Measurements from ENCODE around the gene SERPINB3. TPM values are rescaled to one million over a fixed set of nuclear protein-coding genes. Genes with fewer than 3 reads are reported as not detected.

SERPINB3 gene
- total RNA-seq, 1 experiment from 2014 or later, result not detected

DNA sequence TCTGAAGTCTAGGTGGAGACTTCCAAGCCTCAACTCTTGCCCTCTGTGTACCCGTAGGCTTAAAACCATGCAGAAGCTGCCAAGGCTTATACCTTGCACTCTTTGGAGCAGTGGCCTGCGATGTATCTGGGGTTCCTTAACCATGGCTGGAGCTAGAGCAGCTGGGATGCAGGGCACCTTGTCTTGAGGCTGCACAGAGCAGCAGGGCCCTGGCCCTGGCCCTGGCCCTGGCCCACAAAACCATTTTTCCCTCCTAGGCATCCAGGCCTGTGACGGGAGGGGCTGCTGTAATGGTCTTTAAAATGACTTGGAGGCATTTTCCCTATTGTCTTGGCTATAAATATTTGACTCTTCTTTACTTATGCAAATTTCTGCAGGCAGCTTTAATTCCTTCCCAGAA is 36.8 kb downstream of the SERPINB3 start:
- BruUV-seq (replicated peaks), result no TSS peak
- POLR2A ChIA-PET (ENCODE audit: low non-redundant PET), result no interaction called here
- TF ChIP-seq, protein P1, sequence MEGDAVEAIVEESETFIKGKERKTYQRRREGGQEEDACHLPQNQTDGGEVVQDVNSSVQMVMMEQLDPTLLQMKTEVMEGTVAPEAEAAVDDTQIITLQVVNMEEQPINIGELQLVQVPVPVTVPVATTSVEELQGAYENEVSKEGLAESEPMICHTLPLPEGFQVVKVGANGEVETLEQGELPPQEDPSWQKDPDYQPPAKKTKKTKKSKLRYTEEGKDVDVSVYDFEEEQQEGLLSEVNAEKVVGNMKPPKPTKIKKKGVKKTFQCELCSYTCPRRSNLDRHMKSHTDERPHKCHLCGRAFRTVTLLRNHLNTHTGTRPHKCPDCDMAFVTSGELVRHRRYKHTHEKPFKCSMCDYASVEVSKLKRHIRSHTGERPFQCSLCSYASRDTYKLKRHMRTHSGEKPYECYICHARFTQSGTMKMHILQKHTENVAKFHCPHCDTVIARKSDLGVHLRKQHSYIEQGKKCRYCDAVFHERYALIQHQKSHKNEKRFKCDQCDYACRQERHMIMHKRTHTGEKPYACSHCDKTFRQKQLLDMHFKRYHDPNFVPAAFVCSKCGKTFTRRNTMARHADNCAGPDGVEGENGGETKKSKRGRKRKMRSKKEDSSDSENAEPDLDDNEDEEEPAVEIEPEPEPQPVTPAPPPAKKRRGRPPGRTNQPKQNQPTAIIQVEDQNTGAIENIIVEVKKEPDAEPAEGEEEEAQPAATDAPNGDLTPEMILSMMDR (conservative IDR thresholded peaks at IDR 0.05; ENCODE audit: low read depth, low read length), result no peak
- TF ChIP-seq EZH2 (IDR thresholded peaks at IDR 0.05; ENCODE audit: borderline replicate concordance, low read depth, low read length, poor library complexity, severe bottlenecking), result no peak
- no peaks in the 10 kb centered on the region for H3K36me3 ChIP-seq (ENCODE audit: insufficient read depth, low read length, poor library complexity, severe bottlenecking)
- H3K4me1 ChIP-seq (ENCODE audit: insufficient read depth, low read length, poor library complexity, severe bottlenecking), result no peaks in the 10 kb centered on the region
- no peak overlapping the region for H3K27ac ChIP-seq (ENCODE audit: low read depth, low read length, poor library complexity, severe bottlenecking)
- no peak for DNase-seq (ENCODE audit: low spot score)
- CTCF ChIA-PET, result no interaction called here
- H3K9me3 ChIP-seq (ENCODE audit: low read depth, low read length, poor library complexity, severe bottlenecking), result peaks cover 22% of the 10 kb centered on the region
- H3K4me3 ChIP-seq (ENCODE audit: low read depth, low read length, poor library complexity, severe bottlenecking), result no peak overlapping the region
- H3K27me3 ChIP-seq (replicated peaks; ENCODE audit: insufficient read depth, low read depth, low read length, poor library complexity), result no peaks in the 10 kb centered on the region
- intact Hi-C loops (cut with micrococcal nuclease; ENCODE audit: unreplicated experiment), result no loop called here

DNA sequence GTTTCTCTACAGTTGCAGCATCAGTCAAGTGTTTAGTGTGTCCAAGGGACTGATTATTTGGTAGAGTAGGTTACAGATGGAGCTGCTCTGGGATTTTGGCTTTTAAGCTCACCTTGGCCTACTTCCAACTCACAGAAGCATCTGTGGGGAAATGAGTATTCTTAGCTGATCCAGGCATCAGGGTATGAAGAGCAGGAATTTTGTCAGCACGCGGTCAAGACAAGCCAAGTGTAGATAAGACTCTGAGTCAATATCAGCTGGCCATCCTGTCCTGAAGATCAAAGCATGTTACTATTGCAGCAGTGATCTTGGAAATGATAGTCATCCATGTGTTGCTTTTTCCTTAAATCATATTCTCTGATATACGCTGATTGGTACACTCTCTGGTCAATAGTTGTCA is 42.0 kb downstream of the SERPINB3 start:
- Histone ChIP-seq H3K4me3 (ENCODE audit: low read depth, low read length, poor library complexity, severe bottlenecking) (no peak overlapping the region), H3K4me1 (ENCODE audit: insufficient read depth, low read length, poor library complexity, severe bottlenecking) (no peaks in the 10 kb centered on the region), H3K27ac (ENCODE audit: low read depth, low read length, poor library complexity, severe bottlenecking) (no peak overlapping the region), H3K27me3 (replicated peaks; ENCODE audit: insufficient read depth, low read depth, low read length, poor library complexity) (no peaks in the 10 kb centered on the region), H3K9me3 (ENCODE audit: low read depth, low read length, poor library complexity, severe bottlenecking) (peaks cover 5% of the 10 kb centered on the region), H3K36me3 (ENCODE audit: insufficient read depth, low read length, poor library complexity, severe bottlenecking) (no peaks in the 10 kb centered on the region)
- no peak for DNase-seq (ENCODE audit: low spot score)
- no peak for TF ChIP-seq EZH2 (IDR thresholded peaks at IDR 0.05; ENCODE audit: borderline replicate concordance, low read depth, low read length, poor library complexity, severe bottlenecking)
- ChIA-PET POLR2A (ENCODE audit: low non-redundant PET) (no interaction called here), CTCF (no interaction called here)
- no TSS peak for BruUV-seq (replicated peaks)
- intact Hi-C loops (cut with micrococcal nuclease; ENCODE audit: unreplicated experiment), result no loop called here

DNA sequence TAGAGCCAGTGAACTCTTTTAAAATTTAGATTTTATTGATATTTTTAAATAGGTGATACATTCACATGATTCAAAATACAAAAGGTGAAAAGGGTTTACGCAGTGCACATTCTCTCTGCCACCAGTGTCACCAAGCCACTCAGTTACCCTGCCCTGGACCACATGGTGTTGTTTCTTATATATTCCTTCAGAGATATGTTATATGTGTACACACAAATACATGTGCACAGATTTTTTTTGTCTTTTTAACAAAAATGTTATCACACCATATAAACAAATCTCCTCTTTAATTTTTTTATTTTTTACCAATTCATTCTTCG is 43.8 kb downstream of the SERPINB3 start:
- no peak for TF ChIP-seq EZH2 (IDR thresholded peaks at IDR 0.05; ENCODE audit: borderline replicate concordance, low read depth, low read length, poor library complexity, severe bottlenecking)
- TF ChIP-seq, protein P1 (conservative IDR thresholded peaks at IDR 0.05; ENCODE audit: low read depth, low read length), result no peak
- H3K36me3 ChIP-seq (ENCODE audit: insufficient read depth, low read length, poor library complexity, severe bottlenecking), result no peaks in the 10 kb centered on the region
- intact Hi-C loops (cut with micrococcal nuclease; ENCODE audit: unreplicated experiment), result no loop called here
- H3K27me3 ChIP-seq (replicated peaks; ENCODE audit: insufficient read depth, low read depth, low read length, poor library complexity), result no peaks in the 10 kb centered on the region
- ChIA-PET POLR2A (ENCODE audit: low non-redundant PET) (no interaction called here), CTCF (no interaction called here)
- no peaks in the 10 kb centered on the region for H3K4me1 ChIP-seq (ENCODE audit: insufficient read depth, low read length, poor library complexity, severe bottlenecking)
- no peak overlapping the region for H3K4me3 ChIP-seq (ENCODE audit: low read depth, low read length, poor library complexity, severe bottlenecking)
- no TSS peak for BruUV-seq (replicated peaks)
- H3K27ac ChIP-seq (ENCODE audit: low read depth, low read length, poor library complexity, severe bottlenecking), result no peak overlapping the region
- H3K9me3 ChIP-seq (ENCODE audit: low read depth, low read length, poor library complexity, severe bottlenecking), result no peaks in the 10 kb centered on the region
- no peak for DNase-seq (ENCODE audit: low spot score)

DNA sequence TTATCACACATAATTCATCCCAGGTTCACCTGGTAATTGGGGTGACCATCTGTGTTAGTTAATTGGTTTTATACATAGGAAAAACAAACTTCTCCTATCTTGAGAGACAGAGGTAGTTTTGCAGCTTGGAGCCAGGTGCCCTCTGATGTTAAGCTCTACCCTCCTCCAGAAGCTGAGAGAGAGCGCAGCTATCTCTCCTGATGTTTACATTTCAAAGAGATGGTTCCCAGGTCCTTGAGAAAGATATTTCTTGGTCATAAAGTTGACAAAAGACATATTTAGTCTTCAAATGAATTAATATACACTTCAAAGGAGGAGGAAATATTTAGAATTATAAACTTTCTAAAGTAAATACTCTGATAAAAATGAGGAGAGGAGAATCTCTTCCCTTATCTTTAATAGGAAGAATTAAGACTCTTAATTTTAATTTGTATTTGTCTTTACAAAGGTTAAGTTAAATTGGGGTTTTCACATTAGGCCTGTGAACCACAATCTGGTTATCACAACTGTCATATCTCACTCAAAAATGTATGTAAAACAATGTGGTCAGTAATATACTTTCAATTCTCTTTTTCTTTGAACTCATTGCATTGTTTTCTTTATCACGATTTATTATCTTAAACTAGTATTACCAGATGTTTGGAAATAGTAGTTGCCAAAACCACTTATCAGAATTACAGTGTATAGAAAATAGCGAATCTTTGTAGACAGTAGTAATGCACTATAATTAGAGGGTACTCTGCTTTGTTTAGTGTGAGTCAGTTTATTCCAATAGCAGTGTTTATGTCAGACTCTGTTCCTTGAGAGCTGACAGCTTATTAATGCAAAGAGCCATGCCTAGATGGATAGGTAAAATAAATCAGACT is 44.4 kb downstream of the SERPINB3 start:
- no peaks in the 10 kb centered on the region for H3K36me3 ChIP-seq (ENCODE audit: insufficient read depth, low read length, poor library complexity, severe bottlenecking)
- H3K4me1 ChIP-seq (ENCODE audit: insufficient read depth, low read length, poor library complexity, severe bottlenecking), result no peaks in the 10 kb centered on the region
- H3K4me3 ChIP-seq (ENCODE audit: low read depth, low read length, poor library complexity, severe bottlenecking), result no peak overlapping the region
- intact Hi-C loops (cut with micrococcal nuclease; ENCODE audit: unreplicated experiment), result no loop called here
- POLR2A ChIA-PET (ENCODE audit: low non-redundant PET), result no interaction called here
- DNase-seq (ENCODE audit: low spot score), result no peak
- no peaks in the 10 kb centered on the region for H3K9me3 ChIP-seq (ENCODE audit: low read depth, low read length, poor library complexity, severe bottlenecking)
- TF ChIP-seq EZH2 (IDR thresholded peaks at IDR 0.05; ENCODE audit: borderline replicate concordance, low read depth, low read length, poor library complexity, severe bottlenecking), result no peak
- H3K27ac ChIP-seq (ENCODE audit: low read depth, low read length, poor library complexity, severe bottlenecking), result no peak overlapping the region
- no peaks in the 10 kb centered on the region for H3K27me3 ChIP-seq (replicated peaks; ENCODE audit: insufficient read depth, low read depth, low read length, poor library complexity)
- no TSS peak for BruUV-seq (replicated peaks)
- CTCF ChIA-PET, result no interaction called here
